Measurements from ENCODE around the gene FMN2. TPM values are rescaled to one million over a fixed set of nuclear protein-coding genes. Genes with fewer than 3 reads are reported as not detected.
A peak's percentile ranks its signal among the peaks of the same experiment; 100 is the strongest.

FMN2 gene
- total RNA-seq, 1 experiment from 2014 or later: 15.7 TPM

DNA sequence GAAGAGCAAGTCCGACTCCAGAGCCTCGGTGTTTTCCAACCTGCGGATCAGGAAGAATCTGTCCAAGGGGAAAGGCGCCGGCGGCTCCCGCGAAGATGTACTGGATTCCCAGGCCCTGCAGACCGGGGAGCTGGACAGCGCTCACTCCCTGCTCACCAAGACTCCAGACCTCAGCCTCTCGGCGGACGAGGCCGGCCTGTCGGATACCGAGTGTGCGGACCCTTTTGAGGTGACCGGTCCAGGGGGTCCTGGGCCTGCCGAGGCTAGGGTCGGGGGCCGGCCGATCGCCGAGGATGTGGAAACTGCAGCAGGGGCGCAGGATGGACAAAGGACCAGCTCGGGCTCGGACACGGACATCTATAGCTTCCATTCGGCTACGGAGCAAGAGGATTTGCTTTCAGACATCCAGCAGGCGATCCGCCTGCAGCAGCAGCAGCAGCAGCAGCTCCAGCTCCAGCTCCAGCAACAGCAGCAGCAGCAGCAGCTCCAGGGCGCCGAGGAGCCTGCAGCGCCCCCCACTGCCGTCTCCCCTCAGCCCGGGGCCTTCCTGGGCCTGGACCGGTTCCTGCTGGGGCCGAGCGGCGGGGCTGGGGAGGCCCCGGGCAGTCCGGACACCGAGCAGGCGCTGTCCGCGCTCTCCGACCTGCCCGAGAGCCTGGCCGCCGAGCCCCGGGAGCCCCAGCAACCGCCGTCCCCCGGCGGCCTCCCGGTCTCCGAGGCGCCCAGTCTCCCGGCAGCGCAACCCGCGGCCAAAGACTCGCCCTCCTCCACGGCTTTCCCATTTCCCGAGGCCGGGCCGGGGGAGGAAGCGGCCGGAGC, 827 bp downstream of the FMN2 start:
- Histone ChIP-seq H3K36me3 (peaks cover 26% of the 10 kb centered on the region), H3K9me3 (peaks cover 3% of the 10 kb centered on the region; the same call in 1 of the 2 replicates), H3K4me3 (peak overlapping the region; percentile 68), H3K27me3 (no peaks in the 10 kb centered on the region)
- peak; percentile 54 for DNase-seq

DNA sequence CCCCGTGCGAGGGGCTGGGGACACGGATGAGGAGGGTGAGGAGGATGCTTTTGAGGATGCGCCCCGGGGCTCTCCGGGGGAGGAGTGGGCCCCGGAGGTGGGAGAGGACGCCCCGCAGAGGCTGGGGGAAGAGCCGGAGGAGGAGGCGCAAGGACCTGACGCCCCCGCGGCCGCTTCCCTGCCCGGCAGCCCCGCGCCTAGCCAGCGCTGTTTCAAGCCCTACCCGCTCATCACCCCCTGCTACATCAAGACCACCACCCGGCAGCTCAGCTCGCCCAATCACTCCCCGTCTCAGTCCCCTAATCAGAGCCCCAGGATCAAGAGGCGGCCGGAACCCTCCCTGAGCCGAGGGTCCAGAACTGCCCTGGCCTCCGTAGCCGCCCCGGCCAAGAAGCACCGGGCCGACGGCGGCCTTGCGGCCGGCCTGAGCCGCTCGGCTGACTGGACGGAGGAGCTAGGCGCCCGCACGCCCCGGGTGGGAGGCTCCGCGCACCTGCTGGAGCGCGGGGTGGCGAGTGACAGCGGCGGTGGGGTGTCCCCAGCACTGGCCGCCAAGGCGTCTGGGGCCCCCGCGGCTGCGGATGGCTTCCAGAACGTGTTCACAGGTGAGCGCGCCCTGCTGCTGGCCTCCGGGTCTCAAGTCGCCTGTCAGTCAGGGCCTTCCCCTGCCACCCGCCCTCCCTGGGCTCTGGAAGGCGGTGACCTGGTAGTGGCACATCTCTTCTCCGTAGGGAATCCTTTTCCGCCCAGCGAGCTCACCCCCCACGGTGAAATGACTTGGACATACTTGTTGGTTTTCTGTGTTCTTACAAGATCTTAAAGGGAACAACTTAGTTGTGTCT, 1.7 kb downstream of the FMN2 start:
- Histone ChIP-seq H3K36me3 (peaks cover 31% of the 10 kb centered on the region), H3K9me3 (no peaks in the 10 kb centered on the region), H3K4me3 (peak overlapping the region; percentile 68), H3K27me3 (no peaks in the 10 kb centered on the region)
- peak; percentile 56 for DNase-seq

DNA sequence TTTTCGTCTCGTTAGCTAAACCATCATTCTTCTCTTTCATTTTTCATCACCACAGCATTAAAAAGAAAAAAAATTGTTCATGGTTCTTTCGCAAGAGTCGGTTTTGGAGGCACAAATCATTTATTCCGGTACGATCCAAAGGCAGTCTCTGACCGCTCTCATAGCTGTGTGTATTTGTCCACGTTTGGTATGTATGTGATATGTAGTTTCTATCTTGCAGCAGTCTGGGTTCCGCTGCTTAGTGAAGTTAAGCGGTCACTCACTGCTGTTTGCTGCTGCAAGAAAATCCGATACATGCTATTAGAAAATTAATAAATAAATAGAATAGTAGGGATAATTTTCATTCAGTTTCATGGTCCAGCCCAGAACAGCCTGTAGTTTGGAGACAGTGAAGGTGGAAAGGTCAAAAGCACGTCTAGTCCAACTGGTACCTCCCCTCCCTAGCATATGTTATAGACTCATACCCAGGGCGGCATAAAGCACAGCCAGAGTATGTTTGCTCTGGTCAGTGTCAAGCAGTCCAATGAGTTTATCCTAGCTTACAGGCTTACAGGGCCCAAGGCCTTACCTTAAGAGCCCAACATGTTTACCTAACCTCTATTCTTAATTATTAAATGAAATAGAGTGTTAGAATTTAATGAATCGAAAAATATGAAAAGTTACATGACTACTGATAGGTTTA, 2.5 kb downstream of the FMN2 start:
- Histone ChIP-seq H3K4me3 (peak overlapping the region; percentile 68), H3K9me3 (no peaks in the 10 kb centered on the region), H3K36me3 (peaks cover 34% of the 10 kb centered on the region), H3K27me3 (no peaks in the 10 kb centered on the region)
- peak; percentile 45 for DNase-seq

DNA sequence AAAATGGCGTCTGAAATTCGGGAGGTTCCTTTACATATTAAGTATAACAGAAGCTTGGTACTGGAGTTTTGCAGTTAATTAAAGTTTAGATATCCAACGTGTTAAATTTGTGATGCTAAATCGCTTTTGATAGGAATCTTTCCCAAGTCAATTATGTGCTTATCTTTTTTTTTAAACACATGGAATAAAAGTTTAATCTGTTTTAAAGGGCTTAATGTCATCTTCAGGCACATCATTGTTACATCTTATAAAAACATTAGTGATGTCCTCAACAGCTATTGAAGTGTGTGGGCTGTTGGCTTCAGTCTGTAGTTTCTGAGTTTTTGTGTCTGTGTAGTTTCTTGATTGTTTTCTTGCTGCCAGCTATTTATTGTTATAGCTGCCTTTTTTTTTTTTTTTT, 5.3 kb downstream of the FMN2 start:
- H3K36me3 ChIP-seq: peaks cover 38% of the 10 kb centered on the region
- peak overlapping the region; percentile 68 for H3K4me3 ChIP-seq
- no peaks in the 10 kb centered on the region for H3K27me3 ChIP-seq
- no peaks in the 10 kb centered on the region for H3K9me3 ChIP-seq
- DNase-seq: no peak

DNA sequence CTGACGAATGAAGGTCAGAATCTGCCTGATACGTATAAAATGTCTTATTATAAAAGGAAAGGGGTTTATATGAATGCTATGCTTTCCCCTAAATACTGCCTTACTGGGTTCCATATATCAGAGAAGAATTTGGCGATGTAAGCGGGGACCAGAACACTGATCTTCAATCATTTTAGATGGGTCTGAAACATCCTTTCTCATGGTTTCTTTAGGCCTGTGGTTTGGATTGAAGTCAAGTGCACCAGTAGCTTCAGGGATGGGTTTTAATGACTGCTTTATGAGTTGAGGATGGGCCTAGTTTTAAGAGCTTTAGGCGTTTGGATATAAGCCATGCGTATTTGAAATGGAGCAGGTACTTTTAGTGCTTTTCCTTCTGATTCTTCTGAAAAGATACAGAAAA, 6.9 kb downstream of the FMN2 start:
- no peaks in the 10 kb centered on the region for H3K9me3 ChIP-seq
- H3K36me3 ChIP-seq: peaks cover 52% of the 10 kb centered on the region
- H3K4me3 ChIP-seq: no peak overlapping the region
- no peaks in the 10 kb centered on the region for H3K27me3 ChIP-seq
- DNase-seq: no peak

DNA sequence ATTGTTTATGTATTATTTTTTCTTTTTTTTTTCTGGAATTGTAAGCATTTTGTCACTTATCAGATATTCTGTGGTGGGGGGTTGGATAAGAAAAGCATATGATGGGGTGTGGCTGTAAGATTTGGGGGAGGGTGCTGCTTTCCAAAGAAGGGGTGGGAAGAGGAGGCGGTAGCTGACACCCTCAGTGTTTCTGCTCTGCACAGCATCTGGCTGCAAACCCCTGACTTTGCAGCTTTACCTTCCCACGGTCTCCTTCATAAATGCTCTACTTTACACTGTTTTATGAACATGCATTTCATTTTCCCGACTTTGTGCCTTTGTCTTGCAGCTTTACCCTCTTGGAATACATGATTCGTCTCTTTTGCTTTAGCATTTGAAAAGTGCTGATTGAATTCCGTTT, 7.6 kb downstream of the FMN2 start:
- Histone ChIP-seq H3K9me3 (no peaks in the 10 kb centered on the region), H3K36me3 (peaks cover 46% of the 10 kb centered on the region), H3K4me3 (peak overlapping the region; percentile 17), H3K27me3 (no peaks in the 10 kb centered on the region)
- no peak for DNase-seq

DNA sequence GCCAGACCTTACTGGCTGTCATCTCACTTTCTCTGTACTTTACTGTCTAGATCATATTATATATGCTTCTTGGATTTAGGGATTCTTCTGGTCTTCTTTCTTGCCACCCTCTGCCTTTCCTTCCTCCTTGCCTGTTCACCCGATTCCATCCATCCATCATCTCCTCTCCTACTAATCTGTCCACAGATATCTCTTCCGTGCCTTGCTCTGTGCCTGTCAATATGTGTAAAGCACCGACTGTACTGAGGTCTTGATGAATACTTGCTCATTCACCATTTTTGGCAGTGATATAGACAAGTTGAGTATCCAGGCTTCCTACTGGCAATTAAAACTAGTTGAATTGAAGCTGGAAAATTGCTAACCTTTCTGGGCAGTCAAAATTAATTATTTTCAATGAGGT, 8.1 kb downstream of the FMN2 start:
- Histone ChIP-seq H3K27me3 (no peaks in the 10 kb centered on the region), H3K36me3 (peaks cover 44% of the 10 kb centered on the region), H3K9me3 (no peaks in the 10 kb centered on the region), H3K4me3 (peak overlapping the region; percentile 17)
- peak; percentile 23 for DNase-seq

DNA sequence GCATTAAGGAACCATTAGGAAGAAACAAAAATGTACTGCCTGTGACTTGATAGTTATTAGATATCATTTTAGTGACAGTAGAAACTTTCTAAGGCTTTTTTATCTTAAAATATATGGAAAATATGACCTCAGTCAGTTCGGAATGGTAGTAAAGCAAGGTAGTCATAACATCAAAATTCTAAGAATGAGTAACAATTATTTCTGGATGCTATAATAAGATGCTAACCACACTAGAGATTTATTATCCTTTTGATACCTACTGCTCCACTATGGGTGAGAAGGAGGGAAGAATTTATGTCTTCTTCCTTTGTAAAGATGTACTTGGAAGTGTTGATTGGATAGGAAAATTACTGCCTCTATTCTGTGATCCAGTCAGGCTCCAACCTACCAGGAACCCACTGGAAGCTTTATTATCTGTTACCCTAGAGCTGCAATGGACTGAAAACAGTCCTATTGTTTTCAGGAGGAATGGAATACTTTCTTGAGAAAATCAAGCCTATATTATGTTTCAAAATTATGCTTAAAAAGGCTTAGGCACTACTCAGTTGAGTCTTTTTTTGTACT, 8.8 kb downstream of the FMN2 start:
- no peak for DNase-seq
- no peaks in the 10 kb centered on the region for H3K9me3 ChIP-seq
- peaks cover 44% of the 10 kb centered on the region for H3K36me3 ChIP-seq
- H3K27me3 ChIP-seq: no peaks in the 10 kb centered on the region
- H3K4me3 ChIP-seq: peak overlapping the region; percentile 17; the same call in 1 of the 2 replicates

DNA sequence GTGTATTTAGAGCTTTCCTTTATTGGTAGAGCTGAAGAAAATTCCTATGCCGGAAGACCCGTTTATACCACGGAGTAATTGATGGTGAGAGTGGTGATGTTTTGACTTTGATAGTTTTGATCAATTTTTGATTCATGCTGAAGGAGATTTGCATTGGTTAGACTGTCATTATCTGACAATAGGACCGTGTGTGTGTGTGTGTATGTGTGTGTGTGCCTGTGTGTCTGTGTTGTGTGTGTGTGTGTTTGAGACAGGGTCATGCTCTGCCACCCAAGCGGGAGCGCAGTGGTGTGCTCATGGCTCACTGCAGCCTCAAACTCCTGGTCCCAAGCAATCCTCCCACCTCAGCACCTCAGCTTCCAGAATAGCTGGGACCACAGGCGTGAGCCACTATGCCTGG, 9.6 kb downstream of the FMN2 start:
- DNase-seq: no peak
- H3K36me3 ChIP-seq: peaks cover 44% of the 10 kb centered on the region
- H3K4me3 ChIP-seq: no peak overlapping the region
- no peaks in the 10 kb centered on the region for H3K27me3 ChIP-seq
- no peaks in the 10 kb centered on the region for H3K9me3 ChIP-seq

DNA sequence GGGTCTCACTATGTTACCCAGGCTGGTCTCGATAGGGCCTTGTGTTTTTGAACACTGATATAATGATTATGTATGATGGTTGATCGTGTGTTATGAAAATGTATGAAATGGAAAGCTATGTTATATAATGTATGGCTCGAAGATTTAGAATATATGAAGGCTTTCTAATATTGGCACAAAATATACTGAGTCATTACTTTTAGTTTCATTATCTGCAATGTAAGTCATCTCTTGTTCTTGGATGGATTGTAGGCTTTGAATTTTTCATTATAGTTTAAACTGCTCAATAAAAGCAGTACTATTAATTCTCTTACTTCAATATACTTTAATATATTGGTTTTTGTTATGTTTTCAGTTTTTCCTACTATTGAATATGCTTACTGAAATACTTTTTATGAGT, 10.1 kb downstream of the FMN2 start:
- Histone ChIP-seq H3K4me3 (peak overlapping the region; percentile 5; the same call in 1 of the 2 replicates), H3K27me3 (no peaks in the 10 kb centered on the region), H3K36me3 (peaks cover 39% of the 10 kb centered on the region), H3K9me3 (no peaks in the 10 kb centered on the region)
- no peak for DNase-seq

DNA sequence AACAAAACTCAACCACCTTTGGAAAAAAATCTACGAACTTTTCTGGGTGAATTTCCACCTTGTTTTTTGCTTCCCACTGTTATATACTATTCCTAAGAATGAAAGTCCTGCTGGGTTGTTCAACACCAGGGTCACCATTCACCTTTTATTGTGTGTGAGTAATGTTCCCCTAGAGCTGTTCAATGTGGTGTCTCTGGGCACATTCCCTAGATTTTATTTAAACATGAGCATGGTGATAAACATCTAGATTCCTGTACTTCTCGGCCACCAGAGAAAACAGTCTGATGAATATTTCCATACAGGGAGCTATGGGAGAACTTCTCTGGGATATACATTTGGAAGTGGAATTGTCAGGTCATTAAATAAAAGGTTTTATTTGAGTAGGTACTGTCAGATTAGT, 13.0 kb downstream of the FMN2 start:
- Histone ChIP-seq H3K4me3 (no peak overlapping the region), H3K27me3 (no peaks in the 10 kb centered on the region), H3K9me3 (no peaks in the 10 kb centered on the region), H3K36me3 (peaks cover 45% of the 10 kb centered on the region)
- DNase-seq: no peak

DNA sequence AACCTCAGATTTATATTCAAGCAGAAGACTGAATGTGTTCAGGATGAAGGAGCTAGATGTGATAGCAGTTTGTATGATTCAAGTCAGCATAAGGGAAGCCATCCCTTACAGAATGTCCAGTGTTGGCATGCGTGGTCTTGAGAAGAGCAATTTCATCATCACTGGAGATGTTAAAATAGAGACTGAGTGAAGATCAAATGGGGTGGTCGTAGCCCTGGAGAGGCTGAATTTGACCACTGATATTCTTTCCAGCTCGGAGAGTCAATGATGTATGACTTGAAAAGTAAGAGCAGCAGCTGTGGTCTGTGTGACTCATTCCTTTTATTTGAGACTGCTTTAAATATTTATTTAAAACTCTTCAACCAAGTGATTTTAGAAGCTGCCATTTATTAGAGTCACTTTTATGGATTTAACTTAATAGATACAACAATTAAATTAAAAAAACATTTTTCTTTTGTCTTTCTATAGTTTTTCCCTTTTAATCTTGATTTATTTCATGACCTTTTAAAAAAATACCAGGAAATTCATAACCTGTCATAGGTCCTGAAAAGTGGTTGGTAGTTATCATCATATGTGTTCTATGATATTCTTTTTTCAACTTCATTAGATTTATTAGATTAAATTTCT, 15.5 kb downstream of the FMN2 start:
- Histone ChIP-seq H3K27me3 (no peaks in the 10 kb centered on the region), H3K9me3 (no peaks in the 10 kb centered on the region), H3K36me3 (peaks cover 53% of the 10 kb centered on the region), H3K4me3 (no peak overlapping the region)
- peak; percentile 29 for DNase-seq

DNA sequence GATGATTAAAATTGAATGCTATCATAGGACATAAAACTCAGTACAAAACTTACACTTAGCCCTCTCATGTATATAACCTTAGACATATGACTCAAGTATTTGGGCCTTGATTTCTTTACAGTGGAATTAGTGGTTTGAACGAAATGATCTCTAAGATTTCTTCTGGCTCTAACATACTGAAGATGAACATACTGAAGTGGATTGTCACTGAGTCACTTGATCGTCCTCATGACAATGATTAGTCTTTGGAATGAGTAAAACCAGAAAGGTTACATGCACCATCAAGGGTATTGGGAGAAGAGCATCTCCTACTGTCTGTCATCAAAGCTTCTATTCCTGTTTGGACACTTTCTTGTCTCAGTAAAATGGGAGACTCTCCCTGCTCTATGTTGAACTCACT, 17.4 kb downstream of the FMN2 start:
- Histone ChIP-seq H3K27me3 (no peaks in the 10 kb centered on the region), H3K9me3 (no peaks in the 10 kb centered on the region), H3K36me3 (peaks cover 44% of the 10 kb centered on the region), H3K4me3 (no peak overlapping the region)
- DNase-seq: no peak

DNA sequence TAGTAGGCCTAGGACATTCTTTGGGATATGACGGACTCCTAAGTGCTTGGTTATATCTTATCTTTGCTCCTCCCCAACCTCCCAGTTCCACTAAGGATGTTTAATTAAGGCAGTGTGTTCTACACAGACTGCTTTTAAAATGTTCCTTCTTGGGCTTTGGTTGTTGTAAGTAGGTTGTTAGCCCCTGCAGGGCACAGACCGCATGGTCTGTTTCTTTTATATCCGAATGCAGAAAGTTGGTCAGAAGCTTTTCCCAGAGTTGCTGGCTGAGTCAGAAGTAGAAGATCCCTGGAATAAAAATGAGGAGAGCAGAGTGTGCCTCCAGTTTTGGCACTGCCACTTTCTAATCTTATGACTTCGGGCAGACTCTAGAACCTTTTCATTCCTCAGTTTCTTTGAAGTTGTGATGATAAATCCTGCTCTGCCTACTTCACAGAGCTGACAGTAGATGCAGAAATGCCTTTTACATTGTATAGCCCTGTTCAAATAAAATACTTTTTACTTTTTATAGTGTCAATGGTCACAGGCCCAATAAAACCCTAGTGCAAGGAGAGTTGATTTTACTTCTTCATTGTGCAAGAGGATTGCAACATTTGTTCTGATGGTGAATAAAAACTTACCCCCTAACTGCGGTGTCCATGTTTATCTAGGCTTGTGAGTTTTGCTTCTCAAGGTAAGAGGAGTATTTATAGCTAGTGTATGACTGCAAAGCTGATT, 18.4 kb downstream of the FMN2 start:
- DNase-seq: no peak
- no peaks in the 10 kb centered on the region for H3K9me3 ChIP-seq
- no peaks in the 10 kb centered on the region for H3K27me3 ChIP-seq
- no peak overlapping the region for H3K4me3 ChIP-seq
- peaks cover 44% of the 10 kb centered on the region for H3K36me3 ChIP-seq

DNA sequence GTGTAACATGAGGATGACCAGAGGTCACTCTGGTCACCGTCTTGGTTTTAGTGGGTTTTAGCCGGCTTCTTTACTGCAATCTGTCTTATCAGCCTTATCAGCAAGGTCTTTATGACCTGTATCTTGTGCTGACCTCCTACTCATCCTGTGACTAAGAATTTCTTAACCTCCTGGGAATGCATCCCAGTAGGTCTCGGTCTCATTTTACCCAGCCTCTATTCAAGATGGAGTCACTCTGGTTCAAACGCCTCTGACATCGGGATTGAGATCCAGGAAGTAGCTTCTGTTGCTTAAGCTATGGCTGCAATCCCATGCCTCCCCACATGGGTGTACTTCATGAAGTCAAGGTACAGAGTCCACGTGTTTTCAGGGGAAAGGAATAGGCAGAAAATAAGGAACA, 19.9 kb downstream of the FMN2 start:
- Histone ChIP-seq H3K9me3 (no peaks in the 10 kb centered on the region), H3K27me3 (no peaks in the 10 kb centered on the region), H3K4me3 (no peak overlapping the region), H3K36me3 (peaks cover 50% of the 10 kb centered on the region)
- no peak for DNase-seq

DNA sequence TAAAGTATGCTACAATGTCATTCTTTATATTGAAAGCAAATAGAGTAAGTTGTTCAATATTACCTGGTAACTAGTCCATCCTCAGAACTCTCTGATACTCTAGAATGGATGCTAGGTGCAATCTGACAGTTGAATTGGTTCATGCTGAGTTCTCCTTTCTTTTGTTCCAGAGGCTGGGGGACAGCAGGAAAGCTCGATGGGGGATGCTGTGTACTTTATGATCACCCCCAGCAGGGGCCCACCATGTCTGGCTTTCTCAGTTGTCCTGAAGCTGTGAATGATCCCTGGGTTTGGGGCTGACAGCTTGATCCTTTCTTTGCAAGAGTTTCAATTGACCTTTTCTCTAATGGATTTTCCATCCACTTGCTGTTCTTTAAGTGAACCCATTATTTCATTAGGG, 22.5 kb downstream of the FMN2 start:
- DNase-seq: no peak
- Histone ChIP-seq H3K9me3 (no peaks in the 10 kb centered on the region), H3K36me3 (peaks cover 39% of the 10 kb centered on the region), H3K27me3 (no peaks in the 10 kb centered on the region), H3K4me3 (no peak overlapping the region)

All from MG63 (cell line).